Naive thymus-derived CD8-positive, alpha-beta T cell (primary cell): ENCODE results near the gene ADAMTS18. TPM values are rescaled to one million over a fixed set of nuclear protein-coding genes. Genes with fewer than 3 reads are reported as not detected.

Experiments used
- ATAC-seq, 2 donors: fragments of 150-1000 bp; cut with Tn5 transposase in 1 of 2; sonication (Bioruptor Pico), chemical (Tn5 transposase) in 1 of 2; 1 replicate in 1 of 2; 2 replicates in 1 of 2; pipeline ENCODE4 v1.10.0; 2021; ENCODE audit warnings: mild to moderate bottlenecking in 2 of 2, moderate library complexity in 2 of 2
- POLR2A ChIA-PET: fragments of 350-600 bp; sonication (Branson Sonifier 250); formaldehyde crosslinking; loops from one replicate; lab custom pipeline; 2021; ENCODE audit warnings: antibody characterized with exemption; lab: Charles Lee
- DNase-seq, 10 donors: peaks; one replicate each; pipeline versions ENCODE4 v3.0.0 to v3.0.0-alpha.2; 2020 to 2022
- H3K27ac Mint-ChIP-seq, 10 donors: one replicate each; pipeline ENCODE4 v1.8.0; 2020 to 2022; ENCODE audit warnings: mild to moderate bottlenecking in 10 of 10, mixed read lengths in 10 of 10, moderate library complexity in 4 of 10, inconsistent platforms in 1 of 10
- H3K27me3 Mint-ChIP-seq, 5 donors: one replicate each; pipeline ENCODE4 v1.8.0; 2021 to 2022; ENCODE audit warnings: mixed read lengths in 5 of 5
- H3K36me3 Mint-ChIP-seq, 3 donors: one replicate each; pipeline ENCODE4 v1.8.0; 2020 to 2022; ENCODE audit warnings: mixed read lengths in 3 of 3, mild to moderate bottlenecking in 2 of 3, inconsistent platforms in 1 of 3
- H3K4me1 Mint-ChIP-seq, 4 donors: one replicate each; pipeline ENCODE4 v1.8.0; 2021 to 2022; ENCODE audit warnings: mixed read lengths in 4 of 4
- H3K4me3 Mint-ChIP-seq, 10 donors: one replicate each; pipeline ENCODE4 v1.8.0; 2020 to 2022; ENCODE audit warnings: mild to moderate bottlenecking in 10 of 10, mixed read lengths in 10 of 10, moderate library complexity in 6 of 10, inconsistent platforms in 1 of 10
- H3K9me3 Mint-ChIP-seq, 9 donors: one replicate each; pipeline ENCODE4 v1.8.0; 2020 to 2022; ENCODE audit warnings: mixed read lengths in 9 of 9, mild to moderate bottlenecking in 3 of 9, inconsistent platforms in 1 of 9, moderate library complexity in 1 of 9
- polyA plus RNA-seq, 3 donors: library from polyadenylated mRNA; unstranded; fragments of 300-500 nt; fragmentation: Illumina TruSeq; gene quantifications; one replicate each; pipeline ENCODE4 v1.2.3, GENCODE V29; 2021
- total RNA-seq, 8 experiments: library from RNA in 2 of 8; stranded (reverse) in 2 of 8; gene quantifications; one replicate each; pipeline ENCODE4 v1.2.3 and lab custom pipeline; 2021 to 2026

The ADAMTS18 gene
- total and polyA plus RNA-seq, 5 experiments from 2014 or later = not detected

- H3K4me3 Mint-ChIP-seq = no peak overlapping the region
- peaks cover 0 to 18% (median 2%) of the 10 kb centered on the region in 5 donors for H3K27me3 Mint-ChIP-seq
- H3K27ac Mint-ChIP-seq = no peak overlapping the region
- POLR2A ChIA-PET = no interaction called here
- DNase-seq (no peak), ATAC-seq (no peak)
- peaks cover 0 to 2% (median 0%) of the 10 kb centered on the region in 9 donors for H3K9me3 Mint-ChIP-seq
- no peaks in the 10 kb centered on the region for H3K4me1 Mint-ChIP-seq
- H3K36me3 Mint-ChIP-seq = no peaks in the 10 kb centered on the region
Measured at GRCh38 chr16:77375396-77375795, 59.4 kb downstream of the ADAMTS18 start.

- peaks cover 0 to 2% (median 0%) of the 10 kb centered on the region in 9 donors for H3K9me3 Mint-ChIP-seq
- no peaks in the 10 kb centered on the region for H3K4me1 Mint-ChIP-seq
- no peak overlapping the region for H3K27ac Mint-ChIP-seq
- peaks cover 0 to 18% (median 5%) of the 10 kb centered on the region in 5 donors for H3K27me3 Mint-ChIP-seq
- no peaks in the 10 kb centered on the region for H3K36me3 Mint-ChIP-seq
- DNase-seq = no peak
- ATAC-seq = no peak
- POLR2A ChIA-PET = no interaction called here
- no peak overlapping the region for H3K4me3 Mint-ChIP-seq
Measured at GRCh38 chr16:77374384-77374783, 60.5 kb downstream of the ADAMTS18 start.

- POLR2A ChIA-PET = no interaction called here
- no peak overlapping the region for H3K27ac Mint-ChIP-seq
Measured at GRCh38 chr16:77373726-77374125, 61.1 kb downstream of the ADAMTS18 start.

GRCh38 chr16:77364770-77365169 is 70.1 kb downstream of the ADAMTS18 start:
- Mint-ChIP-seq H3K4me3 (no peak overlapping the region), H3K27ac (no peak overlapping the region), H3K36me3 (no peaks in the 10 kb centered on the region), H3K9me3 (no peaks in the 10 kb centered on the region), H3K4me1 (no peaks in the 10 kb centered on the region), H3K27me3 (peaks cover 2 to 7% (median 5%) of the 10 kb centered on the region in 5 donors)
- ATAC-seq (no peak), DNase-seq (no peak)
- POLR2A ChIA-PET = no interaction called here

More at GRCh38 chr16:77373726-77374125, 61.1 kb downstream of the ADAMTS18 start:
- Mint-ChIP-seq H3K27me3 (peaks cover 0 to 18% (median 8%) of the 10 kb centered on the region in 5 donors), H3K9me3 (peaks cover 0 to 2% (median 0%) of the 10 kb centered on the region in 9 donors), H3K4me1 (no peaks in the 10 kb centered on the region), H3K4me3 (no peak overlapping the region), H3K36me3 (no peaks in the 10 kb centered on the region)
- no peak for ATAC-seq
- DNase-seq = no peak

- H3K36me3 Mint-ChIP-seq = no peaks in the 10 kb centered on the region
- H3K4me1 Mint-ChIP-seq = no peaks in the 10 kb centered on the region
- POLR2A ChIA-PET = no interaction called here
- DNase-seq (no peak), ATAC-seq (no peak)
- no peaks in the 10 kb centered on the region for H3K9me3 Mint-ChIP-seq
- H3K27me3 Mint-ChIP-seq = peaks cover 0 to 7% (median 3%) of the 10 kb centered on the region in 5 donors
- no peak overlapping the region for H3K4me3 Mint-ChIP-seq
- H3K27ac Mint-ChIP-seq = no peak overlapping the region
Measured at GRCh38 chr16:77359065-77359502, 75.8 kb downstream of the ADAMTS18 start.

GRCh38 chr16:77353587-77354263 is 81.1 kb downstream of the ADAMTS18 start:
- no peaks in the 10 kb centered on the region for H3K36me3 Mint-ChIP-seq
- DNase-seq = no peak
- H3K4me1 Mint-ChIP-seq = no peaks in the 10 kb centered on the region
- H3K9me3 Mint-ChIP-seq = no peaks in the 10 kb centered on the region
- POLR2A ChIA-PET = no interaction called here
- H3K27me3 Mint-ChIP-seq = peaks cover 0 to 10% (median 5%) of the 10 kb centered on the region in 5 donors
- H3K27ac Mint-ChIP-seq = no peak overlapping the region
- ATAC-seq = no peak
- H3K4me3 Mint-ChIP-seq = no peak overlapping the region

- ATAC-seq (no peak), DNase-seq (no peak)
- Mint-ChIP-seq H3K4me1 (no peaks in the 10 kb centered on the region), H3K27ac (no peak overlapping the region), H3K9me3 (peaks cover 0 to 8% (median 0%) of the 10 kb centered on the region in 9 donors), H3K4me3 (no peak overlapping the region), H3K27me3 (peaks cover 2 to 16% (median 7%) of the 10 kb centered on the region in 5 donors), H3K36me3 (no peaks in the 10 kb centered on the region)
- POLR2A ChIA-PET = no interaction called here
Measured at GRCh38 chr16:77344341-77344740, 90.5 kb downstream of the ADAMTS18 start.

GRCh38 chr16:77336637-77337036 is 98.2 kb downstream of the ADAMTS18 start:
- Mint-ChIP-seq H3K9me3 (no peaks in the 10 kb centered on the region), H3K4me3 (no peak overlapping the region), H3K36me3 (no peaks in the 10 kb centered on the region), H3K4me1 (no peaks in the 10 kb centered on the region), H3K27me3 (peaks cover 0 to 9% (median 2%) of the 10 kb centered on the region in 5 donors), H3K27ac (no peak overlapping the region)
- POLR2A ChIA-PET = no interaction called here
- DNase-seq = no peak
- ATAC-seq = no peak

- Mint-ChIP-seq H3K36me3 (no peaks in the 10 kb centered on the region), H3K4me1 (no peaks in the 10 kb centered on the region), H3K9me3 (no peaks in the 10 kb centered on the region), H3K27ac (no peak overlapping the region), H3K27me3 (peaks cover 0 to 9% (median 2%) of the 10 kb centered on the region in 5 donors), H3K4me3 (no peak overlapping the region)
- DNase-seq = no peak
- POLR2A ChIA-PET = no interaction called here
- ATAC-seq = no peak
Measured at GRCh38 chr16:77335652-77336234, 99.1 kb downstream of the ADAMTS18 start.

GRCh38 chr16:77332792-77333191 is 102.0 kb downstream of the ADAMTS18 start:
- H3K27me3 Mint-ChIP-seq = peaks cover 0 to 9% (median 4%) of the 10 kb centered on the region in 5 donors
- H3K4me1 Mint-ChIP-seq = no peaks in the 10 kb centered on the region
- ATAC-seq = no peak
- no peak overlapping the region for H3K27ac Mint-ChIP-seq
- no peak for DNase-seq
- POLR2A ChIA-PET = no interaction called here
- no peaks in the 10 kb centered on the region for H3K36me3 Mint-ChIP-seq
- no peaks in the 10 kb centered on the region for H3K9me3 Mint-ChIP-seq
- no peak overlapping the region for H3K4me3 Mint-ChIP-seq

GRCh38 chr16:77331802-77332586 is 102.8 kb downstream of the ADAMTS18 start:
- no peaks in the 10 kb centered on the region for H3K4me1 Mint-ChIP-seq
- H3K36me3 Mint-ChIP-seq = no peaks in the 10 kb centered on the region
- no peak for DNase-seq
- no peak overlapping the region for H3K27ac Mint-ChIP-seq
- no peaks in the 10 kb centered on the region for H3K9me3 Mint-ChIP-seq
- H3K4me3 Mint-ChIP-seq = no peak overlapping the region
- POLR2A ChIA-PET = no interaction called here
- peaks cover 0 to 9% (median 4%) of the 10 kb centered on the region in 5 donors for H3K27me3 Mint-ChIP-seq
- no peak for ATAC-seq

- Mint-ChIP-seq H3K27me3 (peaks cover 0 to 9% (median 4%) of the 10 kb centered on the region in 5 donors), H3K27ac (no peak overlapping the region), H3K9me3 (peaks cover 0 to 3% (median 0%) of the 10 kb centered on the region in 9 donors), H3K36me3 (no peaks in the 10 kb centered on the region), H3K4me1 (no peaks in the 10 kb centered on the region), H3K4me3 (no peak overlapping the region)
- POLR2A ChIA-PET = no interaction called here
- ATAC-seq (no peak), DNase-seq (no peak)
Measured at GRCh38 chr16:77331043-77331442, 103.8 kb downstream of the ADAMTS18 start.
